Measurements from ENCODE around the gene ZC3H7A.

ZC3H7A gene

GRCh38 chr16:11780991-11781680 is 15.9 kb downstream of the ZC3H7A start:
- Histone ChIP-seq H3F3A (ENCODE audit: low read depth) (no peaks in the 10 kb centered on the region), H3K4me2 (ENCODE audit: low read depth, low read length, poor library complexity, severe bottlenecking) (no peak overlapping the region), H3K79me2 (ENCODE audit: insufficient read depth, low read length) (peaks cover 40% of the 10 kb centered on the region), H3K36me3 (ENCODE audit: insufficient read depth, low read length) (peaks cover 15% of the 10 kb centered on the region; the same call in 1 of the 2 replicates), H3K27me3 (ENCODE audit: insufficient read depth, low read length, poor library complexity, severe bottlenecking) (no peaks in the 10 kb centered on the region), H4K20me1 (ENCODE audit: insufficient read depth, low read length, poor library complexity, severe bottlenecking) (peaks cover 9% of the 10 kb centered on the region), H3K9me2 (replicated peaks; ENCODE audit: low read depth, low read length) (no peaks in the 10 kb centered on the region), H2AFZ (ENCODE audit: low read length) (no peak overlapping the region), H3K4me1 (ENCODE audit: insufficient read depth, low read length, poor library complexity, severe bottlenecking) (peaks cover 6% of the 10 kb centered on the region), H3K9me3 (ENCODE audit: insufficient read depth, low read depth, low read length) (no peaks in the 10 kb centered on the region), H3K9ac (ENCODE audit: low read depth, low read length, poor library complexity, severe bottlenecking) (no peak overlapping the region), H3K4me3 (ENCODE audit: low read length, poor library complexity, severe bottlenecking) (no peak overlapping the region)
- no peak for TF ChIP-seq CTCF (conservative IDR thresholded peaks at IDR 0.05; ENCODE audit: low read length)
- no peak for TF ChIP-seq EZH2phosphoT487 (IDR thresholded peaks at IDR 0.05; ENCODE audit: borderline replicate concordance)

GRCh38 chr16:11779074-11779473 is 18.0 kb downstream of the ZC3H7A start:
- no peak overlapping the region for H2AFZ ChIP-seq (ENCODE audit: low read length)
- no peak overlapping the region for H3K9ac ChIP-seq (ENCODE audit: low read depth, low read length, poor library complexity, severe bottlenecking)
- peaks cover 6% of the 10 kb centered on the region for H3K4me1 ChIP-seq (ENCODE audit: insufficient read depth, low read length, poor library complexity, severe bottlenecking)
- H3K9me3 ChIP-seq (ENCODE audit: insufficient read depth, low read depth, low read length) = no peaks in the 10 kb centered on the region
- no peak overlapping the region for H3K4me3 ChIP-seq (ENCODE audit: low read length, poor library complexity, severe bottlenecking)
- H3K4me2 ChIP-seq (ENCODE audit: low read depth, low read length, poor library complexity, severe bottlenecking) = no peak overlapping the region
- H3F3A ChIP-seq (ENCODE audit: low read depth) = no peaks in the 10 kb centered on the region
- peaks cover 27% of the 10 kb centered on the region; the same call in 1 of the 2 replicates for H3K36me3 ChIP-seq (ENCODE audit: insufficient read depth, low read length)
- H3K27me3 ChIP-seq (ENCODE audit: insufficient read depth, low read length, poor library complexity, severe bottlenecking) = no peaks in the 10 kb centered on the region
- no peaks in the 10 kb centered on the region for H3K9me2 ChIP-seq (replicated peaks; ENCODE audit: low read depth, low read length)
- TF ChIP-seq EZH2phosphoT487 (IDR thresholded peaks at IDR 0.05; ENCODE audit: borderline replicate concordance) (no peak), CTCF (conservative IDR thresholded peaks at IDR 0.05; ENCODE audit: low read length) (no peak)
- peaks cover 24% of the 10 kb centered on the region for H3K79me2 ChIP-seq (ENCODE audit: insufficient read depth, low read length)
- peaks cover 6% of the 10 kb centered on the region for H4K20me1 ChIP-seq (ENCODE audit: insufficient read depth, low read length, poor library complexity, severe bottlenecking)

- Histone ChIP-seq H3K9me3 (ENCODE audit: insufficient read depth, low read depth, low read length) (no peaks in the 10 kb centered on the region), H3K4me3 (ENCODE audit: low read length, poor library complexity, severe bottlenecking) (no peak overlapping the region), H4K20me1 (ENCODE audit: insufficient read depth, low read length, poor library complexity, severe bottlenecking) (no peaks in the 10 kb centered on the region), H3K9me2 (replicated peaks; ENCODE audit: low read depth, low read length) (no peaks in the 10 kb centered on the region), H3K4me2 (ENCODE audit: low read depth, low read length, poor library complexity, severe bottlenecking) (no peak overlapping the region), H3K36me3 (ENCODE audit: insufficient read depth, low read length) (peaks cover 52% of the 10 kb centered on the region; the same call in 1 of the 2 replicates), H3K4me1 (ENCODE audit: insufficient read depth, low read length, poor library complexity, severe bottlenecking) (no peaks in the 10 kb centered on the region), H3K79me2 (ENCODE audit: insufficient read depth, low read length) (no peaks in the 10 kb centered on the region), H2AFZ (ENCODE audit: low read length) (no peak overlapping the region), H3K9ac (ENCODE audit: low read depth, low read length, poor library complexity, severe bottlenecking) (no peak overlapping the region), H3F3A (ENCODE audit: low read depth) (no peaks in the 10 kb centered on the region), H3K27me3 (ENCODE audit: insufficient read depth, low read length, poor library complexity, severe bottlenecking) (no peaks in the 10 kb centered on the region)
- no peak for TF ChIP-seq CTCF (conservative IDR thresholded peaks at IDR 0.05; ENCODE audit: low read length)
- no peak for TF ChIP-seq EZH2phosphoT487 (IDR thresholded peaks at IDR 0.05; ENCODE audit: borderline replicate concordance)
Observed at GRCh38 chr16:11774065-11774626, 22.9 kb downstream of the ZC3H7A start.

All from Loucy (cell line).